HepG2 (cell line): ENCODE measurements around the gene RNF114. TPM values are rescaled to one million over a fixed set of nuclear protein-coding genes. Genes with fewer than 3 reads are reported as not detected.

Source experiments
- ATAD3A ChIP-seq: sonication (generic); formaldehyde crosslinking; IDR thresholded peaks from 2 replicates; pipeline ENCODE4 v1.4.0; 2020; ENCODE audit warnings: missing genetic modification reagents
- EP300 ChIP-seq, 3 experiments: sonication (generic) in 1 of 3; formaldehyde crosslinking in 1 of 3; IDR thresholded peaks; 2 replicates each; pipeline versions ENCODE4 v1.5.1 to v1.6.1; 2011 to 2020; ENCODE audit warnings: low read depth in 2 of 3, low read length in 2 of 3, borderline replicate concordance in 1 of 3, improper control_type of control experiment in 1 of 3, mild to moderate bottlenecking in 1 of 3, missing genetic modification reagents in 1 of 3, moderate library complexity in 1 of 3
- GATAD1 ChIP-seq: IDR thresholded peaks from 2 replicates; pipeline ENCODE4 v1.6.1; 2016; ENCODE audit warnings: missing genetic modification reagents, missing compliant biosample characterization
- MAZ ChIP-seq, 2 experiments: sonication (generic) in 1 of 2; formaldehyde crosslinking in 1 of 2; IDR thresholded peaks; 2 replicates each; pipeline versions ENCODE4 v1.5.0 to v1.6.1; 2012 to 2020; ENCODE audit warnings: low read depth in 2 of 2, mild to moderate bottlenecking in 2 of 2, borderline replicate concordance in 1 of 2, improper control_type of control experiment in 1 of 2, low read length in 1 of 2, missing genetic modification reagents in 1 of 2, moderate library complexity in 1 of 2
- NR2F1 ChIP-seq, 2 experiments: fragments of 450-650 bp in 1 of 2; formaldehyde crosslinking in 1 of 2; IDR thresholded peaks; 2 replicates each; pipeline versions ENCODE4 v1.5.0 to v1.6.1; 2016 to 2020; ENCODE audit warnings: mild to moderate bottlenecking in 1 of 2, missing compliant biosample characterization in 1 of 2, missing genetic modification reagents in 1 of 2, moderate library complexity in 1 of 2
- POGZ ChIP-seq: sonication (generic); formaldehyde crosslinking; IDR thresholded peaks from 2 replicates; pipeline ENCODE4 v1.4.0; 2020; ENCODE audit warnings: mild to moderate bottlenecking, missing genetic modification reagents
- PRMT3 ChIP-seq: sonication (generic); formaldehyde crosslinking; IDR thresholded peaks from 2 replicates; pipeline ENCODE4 v1.8.1; 2022; ENCODE audit warnings: low read depth, mild to moderate bottlenecking, moderate library complexity, missing genetic modification reagents, borderline replicate concordance
- PRPF4 ChIP-seq: fragments of 200-400 bp; formaldehyde crosslinking; IDR thresholded peaks from 2 replicates; pipeline ENCODE4 v1.6.1; 2016; ENCODE audit warnings: low read length, low read depth; ENCODE audit not compliant: poor library complexity, severe bottlenecking
- REPIN1 ChIP-seq: sonication (generic); formaldehyde crosslinking; IDR thresholded peaks from 2 replicates; pipeline ENCODE4 v1.8.0; 2022; ENCODE audit warnings: missing genetic modification reagents, low read depth, mild to moderate bottlenecking, borderline replicate concordance
- SRF ChIP-seq: IDR thresholded peaks from 2 replicates; pipeline ENCODE4 v1.6.1; 2011; ENCODE audit warnings: mild to moderate bottlenecking, low read depth, low read length, moderate library complexity
- ZBTB7B ChIP-seq: sonication (generic); formaldehyde crosslinking; IDR thresholded peaks from 2 replicates; pipeline ENCODE4 v1.4.0; 2020; ENCODE audit warnings: missing genetic modification reagents
- ZFAT ChIP-seq: sonication (generic); formaldehyde crosslinking; conservative IDR thresholded peaks from 2 replicates; pipeline ENCODE4 v1.8.1; 2023; ENCODE audit warnings: missing genetic modification reagents, inconsistent platforms
- ZFP82 ChIP-seq: sonication (generic); formaldehyde crosslinking; IDR thresholded peaks from 2 replicates; pipeline ENCODE4 v1.5.1; 2020; ENCODE audit warnings: mild to moderate bottlenecking, missing genetic modification reagents, borderline replicate concordance
- ZNF879 ChIP-seq: sonication (generic); formaldehyde crosslinking; IDR thresholded peaks from 2 replicates; pipeline ENCODE4 v1.8.1; 2023; ENCODE audit warnings: missing genetic modification reagents
- ZZZ3 ChIP-seq: sonication (generic); formaldehyde crosslinking; IDR thresholded peaks from 2 replicates; pipeline ENCODE4 v1.4.0; 2020; ENCODE audit warnings: missing genetic modification reagents, mild to moderate bottlenecking, borderline replicate concordance
- polyA plus RNA-seq, 8 experiments: library from polyadenylated mRNA; depleted of rRNA in 3 of 8; stranded (reverse) in 7 of 8; unstranded in 1 of 8; fragments of >200 nt; fragmentation: Illumina TruSeq in 4 of 8; extraction: Trizol in 4 of 8; gene quantifications; 2 replicates each; pipeline versions ENCODE4 v1.2.1 to v1.2.3, GENCODE V29; 2011 to 2016; ENCODE audit warnings: low read depth in 4 of 8, missing spikeins in 1 of 8, mixed read lengths in 1 of 8; ENCODE audit not compliant: insufficient read depth in 1 of 8
- total RNA-seq, 5 experiments: library from RNA; depleted of rRNA; stranded (reverse); fragments of >200 nt; fragmentation: Illumina TruSeq; extraction: Trizol; gene quantifications; 2 replicates each; pipeline ENCODE4 v1.2.3, GENCODE V29; 2016; ENCODE audit warnings: low read depth in 1 of 5
- TF ChIP-seq, protein P1 (sequence below): sonication (generic); formaldehyde crosslinking; IDR thresholded peaks from 2 replicates; pipeline ENCODE4 v1.4.0; 2020; ENCODE audit warnings: missing genetic modification reagents, borderline replicate concordance
- TF ChIP-seq, protein P2 (sequence below): IDR thresholded peaks from 2 replicates; pipeline ENCODE4 v1.6.1; 2016
- TF ChIP-seq, protein P3 (sequence below): sonication (generic); formaldehyde crosslinking; IDR thresholded peaks from 2 replicates; pipeline ENCODE4 v1.5.1; 2020; ENCODE audit warnings: mild to moderate bottlenecking, missing genetic modification reagents, moderate library complexity

Gene RNF114
- total and polyA plus RNA-seq, 2 of the 13 experiments (the other 11 are each of a cell fraction or from before 2014, with no cell fraction given), result 119 to 126 TPM

GRCh38 chr20:49983123-49983847, 47.1 kb downstream of the RNF114 start (continued):
- TF ChIP-seq, protein P1, sequence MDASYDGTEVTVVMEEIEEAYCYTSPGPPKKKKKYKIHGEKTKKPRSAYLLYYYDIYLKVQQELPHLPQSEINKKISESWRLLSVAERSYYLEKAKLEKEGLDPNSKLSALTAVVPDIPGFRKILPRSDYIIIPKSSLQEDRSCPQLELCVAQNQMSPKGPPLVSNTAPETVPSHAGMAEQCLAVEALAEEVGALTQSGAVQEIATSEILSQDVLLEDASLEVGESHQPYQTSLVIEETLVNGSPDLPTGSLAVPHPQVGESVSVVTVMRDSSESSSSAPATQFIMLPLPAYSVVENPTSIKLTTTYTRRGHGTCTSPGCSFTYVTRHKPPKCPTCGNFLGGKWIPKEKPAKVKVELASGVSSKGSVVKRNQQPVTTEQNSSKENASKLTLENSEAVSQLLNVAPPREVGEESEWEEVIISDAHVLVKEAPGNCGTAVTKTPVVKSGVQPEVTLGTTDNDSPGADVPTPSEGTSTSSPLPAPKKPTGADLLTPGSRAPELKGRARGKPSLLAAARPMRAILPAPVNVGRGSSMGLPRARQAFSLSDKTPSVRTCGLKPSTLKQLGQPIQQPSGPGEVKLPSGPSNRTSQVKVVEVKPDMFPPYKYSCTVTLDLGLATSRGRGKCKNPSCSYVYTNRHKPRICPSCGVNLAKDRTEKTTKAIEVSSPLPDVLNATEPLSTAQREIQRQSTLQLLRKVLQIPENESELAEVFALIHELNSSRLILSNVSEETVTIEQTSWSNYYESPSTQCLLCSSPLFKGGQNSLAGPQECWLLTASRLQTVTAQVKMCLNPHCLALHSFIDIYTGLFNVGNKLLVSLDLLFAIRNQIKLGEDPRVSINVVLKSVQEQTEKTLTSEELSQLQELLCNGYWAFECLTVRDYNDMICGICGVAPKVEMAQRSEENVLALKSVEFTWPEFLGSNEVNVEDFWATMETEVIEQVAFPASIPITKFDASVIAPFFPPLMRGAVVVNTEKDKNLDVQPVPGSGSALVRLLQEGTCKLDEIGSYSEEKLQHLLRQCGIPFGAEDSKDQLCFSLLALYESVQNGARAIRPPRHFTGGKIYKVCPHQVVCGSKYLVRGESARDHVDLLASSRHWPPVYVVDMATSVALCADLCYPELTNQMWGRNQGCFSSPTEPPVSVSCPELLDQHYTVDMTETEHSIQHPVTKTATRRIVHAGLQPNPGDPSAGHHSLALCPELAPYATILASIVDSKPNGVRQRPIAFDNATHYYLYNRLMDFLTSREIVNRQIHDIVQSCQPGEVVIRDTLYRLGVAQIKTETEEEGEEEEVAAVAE, result no peak
- TF ChIP-seq GATAD1 (no peak), REPIN1 (CRISPR knock-in tag) (no peak), ZZZ3 (CRISPR knock-in tag) (no peak), PRMT3 (CRISPR knock-in tag) (no peak; the same call in 1 of the 2 replicates), NR2F1 (CRISPR knock-in tag; IDR thresholded peaks at IDR 0.05) (no peak), ZFP82 (no peak), ATAD3A (CRISPR knock-in tag) (no peak), SRF (no peak), PRPF4 (no peak), ZBTB7B (CRISPR knock-in tag) (no peak), ZNF879 (CRISPR knock-in tag) (no peak), ZFAT (CRISPR knock-in tag) (no peak), MAZ (IDR thresholded peaks at IDR 0.05; ENCODE audit: borderline replicate concordance, low read depth, low read length) (no peak), MAZ (CRISPR knock-in tag; IDR thresholded peaks at IDR 0.05; ENCODE audit: low read depth) (no peak; the same call in 1 of the 2 replicates), POGZ (CRISPR knock-in tag) (no peak), EP300 (IDR thresholded peaks at IDR 0.05; ENCODE audit: low read depth in 2 of 2, low read length in 2 of 2) (0 out of 4 replicates have a peak, but pooled peaks have one; percentile 2 to 5), EP300 (CRISPR knock-in tag; IDR thresholded peaks at IDR 0.05; ENCODE audit: borderline replicate concordance) (peak; percentile 3; the same call in 1 of the 2 replicates)
- TF ChIP-seq, protein P2, sequence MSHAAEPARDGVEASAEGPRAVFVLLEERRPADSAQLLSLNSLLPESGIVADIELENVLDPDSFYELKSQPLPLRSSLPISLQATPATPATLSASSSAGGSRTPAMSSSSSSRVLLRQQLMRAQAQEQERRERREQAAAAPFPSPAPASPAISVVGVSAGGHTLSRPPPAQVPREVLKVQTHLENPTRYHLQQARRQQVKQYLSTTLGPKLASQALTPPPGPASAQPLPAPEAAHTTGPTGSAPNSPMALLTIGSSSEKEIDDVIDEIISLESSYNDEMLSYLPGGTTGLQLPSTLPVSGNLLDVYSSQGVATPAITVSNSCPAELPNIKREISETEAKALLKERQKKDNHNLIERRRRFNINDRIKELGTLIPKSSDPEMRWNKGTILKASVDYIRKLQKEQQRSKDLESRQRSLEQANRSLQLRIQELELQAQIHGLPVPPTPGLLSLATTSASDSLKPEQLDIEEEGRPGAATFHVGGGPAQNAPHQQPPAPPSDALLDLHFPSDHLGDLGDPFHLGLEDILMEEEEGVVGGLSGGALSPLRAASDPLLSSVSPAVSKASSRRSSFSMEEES, result no peak
- TF ChIP-seq, protein P3, sequence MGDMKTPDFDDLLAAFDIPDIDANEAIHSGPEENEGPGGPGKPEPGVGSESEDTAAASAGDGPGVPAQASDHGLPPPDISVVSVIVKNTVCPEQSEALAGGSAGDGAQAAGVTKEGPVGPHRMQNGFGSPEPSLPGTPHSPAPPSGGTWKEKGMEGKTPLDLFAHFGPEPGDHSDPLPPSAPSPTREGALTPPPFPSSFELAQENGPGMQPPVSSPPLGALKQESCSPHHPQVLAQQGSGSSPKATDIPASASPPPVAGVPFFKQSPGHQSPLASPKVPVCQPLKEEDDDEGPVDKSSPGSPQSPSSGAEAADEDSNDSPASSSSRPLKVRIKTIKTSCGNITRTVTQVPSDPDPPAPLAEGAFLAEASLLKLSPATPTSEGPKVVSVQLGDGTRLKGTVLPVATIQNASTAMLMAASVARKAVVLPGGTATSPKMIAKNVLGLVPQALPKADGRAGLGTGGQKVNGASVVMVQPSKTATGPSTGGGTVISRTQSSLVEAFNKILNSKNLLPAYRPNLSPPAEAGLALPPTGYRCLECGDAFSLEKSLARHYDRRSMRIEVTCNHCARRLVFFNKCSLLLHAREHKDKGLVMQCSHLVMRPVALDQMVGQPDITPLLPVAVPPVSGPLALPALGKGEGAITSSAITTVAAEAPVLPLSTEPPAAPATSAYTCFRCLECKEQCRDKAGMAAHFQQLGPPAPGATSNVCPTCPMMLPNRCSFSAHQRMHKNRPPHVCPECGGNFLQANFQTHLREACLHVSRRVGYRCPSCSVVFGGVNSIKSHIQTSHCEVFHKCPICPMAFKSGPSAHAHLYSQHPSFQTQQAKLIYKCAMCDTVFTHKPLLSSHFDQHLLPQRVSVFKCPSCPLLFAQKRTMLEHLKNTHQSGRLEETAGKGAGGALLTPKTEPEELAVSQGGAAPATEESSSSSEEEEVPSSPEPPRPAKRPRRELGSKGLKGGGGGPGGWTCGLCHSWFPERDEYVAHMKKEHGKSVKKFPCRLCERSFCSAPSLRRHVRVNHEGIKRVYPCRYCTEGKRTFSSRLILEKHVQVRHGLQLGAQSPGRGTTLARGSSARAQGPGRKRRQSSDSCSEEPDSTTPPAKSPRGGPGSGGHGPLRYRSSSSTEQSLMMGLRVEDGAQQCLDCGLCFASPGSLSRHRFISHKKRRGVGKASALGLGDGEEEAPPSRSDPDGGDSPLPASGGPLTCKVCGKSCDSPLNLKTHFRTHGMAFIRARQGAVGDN (CRISPR knock-in tag), result no peak
